Activated B cell treated with CpG ODN at 0.5 μM for 24 hours (primary cell): Measurements from ENCODE around the gene HDAC3. TPM values are rescaled to one million over a fixed set of nuclear protein-coding genes. Genes with fewer than 3 reads are reported as not detected.

Experiments
- ATAC-seq: fragments of 200-7000 bp; cut with Tn5 transposase; one replicate; pipeline ENCODE4 v1.10.0; 2021; ENCODE audit warnings: low read depth, mild to moderate bottlenecking, moderate library complexity
- CTCF ChIA-PET: fragments of 350-600 bp; sonication (Branson Sonifier 250); formaldehyde crosslinking; loops from one replicate; lab custom pipeline; 2021; ENCODE audit warnings: antibody characterized with exemption; lab: Charles Lee
- POLR2A ChIA-PET: fragments of 350-600 bp; sonication (Branson Sonifier 250); formaldehyde crosslinking; loops from one replicate; lab custom pipeline; 2021; ENCODE audit warnings: antibody characterized with exemption; lab: Charles Lee
- DNase-seq: peaks from one replicate; pipeline ENCODE4 v3.0.0; 2022
- H3K27ac Mint-ChIP-seq: one replicate; pipeline ENCODE4 v1.8.0; 2020; ENCODE audit warnings: mixed read lengths
- H3K27me3 Mint-ChIP-seq: one replicate; pipeline ENCODE4 v1.8.0; 2021; ENCODE audit warnings: mixed read lengths
- H3K36me3 Mint-ChIP-seq: one replicate; pipeline ENCODE4 v1.8.0; 2021; ENCODE audit warnings: low read depth, mixed read lengths
- H3K4me1 Mint-ChIP-seq: one replicate; pipeline ENCODE4 v1.8.0; 2021; ENCODE audit warnings: mixed read lengths
- H3K4me3 Mint-ChIP-seq: one replicate; pipeline ENCODE4 v1.8.0; 2020; ENCODE audit warnings: mild to moderate bottlenecking, mixed read lengths
- H3K9me3 Mint-ChIP-seq: one replicate; pipeline ENCODE4 v1.8.0; 2020; ENCODE audit warnings: mixed read lengths
- intact Hi-C: fragments of 100-400 bp; cut with micrococcal nuclease; formaldehyde crosslinking; loops from one replicate; pipeline ENCODE4 v1.15.1; 2024
- total RNA-seq: library from RNA; stranded (reverse); gene quantifications from 2 replicates; pipeline ENCODE4 v1.2.3, GENCODE V29; 2022
- TF ChIP-seq, protein P1 (sequence below): fragments of 200-600 bp; IDR thresholded peaks from one replicate; pipeline ENCODE4 v1.8.0; 2022; ENCODE audit warnings: antibody characterized with exemption, mild to moderate bottlenecking

The HDAC3 gene
- total RNA-seq, 1 donor from 2014 or later: 102 TPM

DNA sequence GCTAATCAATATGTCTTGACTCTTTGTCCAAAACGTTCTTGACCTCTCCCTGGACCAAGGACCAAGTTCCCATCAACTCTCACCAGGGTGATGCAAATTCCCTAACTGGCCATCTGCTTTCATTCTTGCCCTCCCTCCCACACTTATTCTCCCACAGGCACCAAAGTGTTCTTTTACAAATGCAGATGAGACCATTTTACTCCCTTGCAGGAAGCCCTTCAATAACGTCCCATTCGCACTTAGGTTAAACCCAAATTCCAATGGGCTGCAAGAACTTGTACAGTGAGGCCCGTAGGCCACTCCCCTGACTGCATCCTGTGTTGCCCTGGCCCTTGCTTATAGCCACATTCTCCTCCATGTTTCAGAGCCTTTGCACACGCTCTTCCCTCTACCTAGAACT is 38.1 kb upstream of the HDAC3 start:
- intact Hi-C loops: no loop called here

DNA sequence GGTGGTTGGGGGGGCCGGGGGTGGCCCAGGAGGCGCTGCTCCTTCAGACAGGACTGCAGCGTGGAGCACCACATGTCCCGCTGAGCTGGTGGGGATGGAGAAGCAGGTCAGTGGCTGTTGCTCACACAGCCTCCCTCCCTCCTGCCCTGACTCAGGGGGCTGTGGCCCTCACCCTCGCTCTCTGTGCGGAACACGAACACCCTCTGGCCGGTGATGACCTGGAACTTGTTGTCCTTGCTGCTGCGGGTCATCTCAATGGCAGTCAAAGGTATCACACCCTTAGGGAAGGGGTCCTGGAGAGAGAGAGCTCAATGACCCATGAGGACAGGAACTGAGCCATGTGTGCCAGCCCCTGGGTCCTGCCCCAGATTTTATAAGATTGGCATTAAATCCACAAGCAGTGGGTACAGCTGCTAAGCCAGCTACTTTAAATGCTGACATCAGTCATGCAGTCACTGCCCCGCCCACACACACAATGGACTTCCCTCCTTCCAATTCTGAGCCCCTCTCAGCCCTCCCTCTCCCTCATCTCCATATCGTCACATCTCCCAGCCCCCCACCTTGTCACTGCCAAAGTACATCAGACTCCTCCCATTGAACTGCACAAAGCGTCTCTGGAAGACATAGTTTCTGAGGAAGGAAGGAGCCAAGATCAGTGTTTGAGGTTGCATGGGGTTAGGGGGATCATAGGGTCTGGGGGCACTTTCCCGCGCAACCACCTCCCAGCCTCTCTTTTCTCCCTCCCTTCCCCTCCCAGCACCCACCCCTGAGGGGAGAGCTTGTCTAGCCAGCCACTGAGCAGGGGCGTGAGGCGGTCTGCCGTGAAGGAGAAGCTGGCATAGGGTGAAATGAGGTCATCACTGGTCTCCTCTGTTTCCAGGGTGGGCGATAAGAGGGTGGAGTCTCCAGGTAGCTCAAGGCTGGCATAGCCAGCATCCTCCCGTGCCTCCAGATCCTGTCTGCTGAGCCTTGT is 36.5 kb upstream of the HDAC3 start:
- TF ChIP-seq, protein P1, sequence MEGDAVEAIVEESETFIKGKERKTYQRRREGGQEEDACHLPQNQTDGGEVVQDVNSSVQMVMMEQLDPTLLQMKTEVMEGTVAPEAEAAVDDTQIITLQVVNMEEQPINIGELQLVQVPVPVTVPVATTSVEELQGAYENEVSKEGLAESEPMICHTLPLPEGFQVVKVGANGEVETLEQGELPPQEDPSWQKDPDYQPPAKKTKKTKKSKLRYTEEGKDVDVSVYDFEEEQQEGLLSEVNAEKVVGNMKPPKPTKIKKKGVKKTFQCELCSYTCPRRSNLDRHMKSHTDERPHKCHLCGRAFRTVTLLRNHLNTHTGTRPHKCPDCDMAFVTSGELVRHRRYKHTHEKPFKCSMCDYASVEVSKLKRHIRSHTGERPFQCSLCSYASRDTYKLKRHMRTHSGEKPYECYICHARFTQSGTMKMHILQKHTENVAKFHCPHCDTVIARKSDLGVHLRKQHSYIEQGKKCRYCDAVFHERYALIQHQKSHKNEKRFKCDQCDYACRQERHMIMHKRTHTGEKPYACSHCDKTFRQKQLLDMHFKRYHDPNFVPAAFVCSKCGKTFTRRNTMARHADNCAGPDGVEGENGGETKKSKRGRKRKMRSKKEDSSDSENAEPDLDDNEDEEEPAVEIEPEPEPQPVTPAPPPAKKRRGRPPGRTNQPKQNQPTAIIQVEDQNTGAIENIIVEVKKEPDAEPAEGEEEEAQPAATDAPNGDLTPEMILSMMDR: no peak
- ATAC-seq: no peak
- H3K27me3 Mint-ChIP-seq: peaks cover 4% of the 10 kb centered on the region

More for the DNA sequence above, 38.1 kb upstream of the HDAC3 start:
- Mint-ChIP-seq H3K4me3 (no peak overlapping the region), H3K27ac (no peak overlapping the region), H3K36me3 (no peaks in the 10 kb centered on the region), H3K27me3 (peaks cover 3% of the 10 kb centered on the region), H3K4me1 (no peaks in the 10 kb centered on the region), H3K9me3 (no peaks in the 10 kb centered on the region)
- ChIA-PET CTCF (no interaction called here), POLR2A (no interaction called here)
- TF ChIP-seq, protein P1: no peak
- DNase-seq (no peak), ATAC-seq (no peak)

DNA sequence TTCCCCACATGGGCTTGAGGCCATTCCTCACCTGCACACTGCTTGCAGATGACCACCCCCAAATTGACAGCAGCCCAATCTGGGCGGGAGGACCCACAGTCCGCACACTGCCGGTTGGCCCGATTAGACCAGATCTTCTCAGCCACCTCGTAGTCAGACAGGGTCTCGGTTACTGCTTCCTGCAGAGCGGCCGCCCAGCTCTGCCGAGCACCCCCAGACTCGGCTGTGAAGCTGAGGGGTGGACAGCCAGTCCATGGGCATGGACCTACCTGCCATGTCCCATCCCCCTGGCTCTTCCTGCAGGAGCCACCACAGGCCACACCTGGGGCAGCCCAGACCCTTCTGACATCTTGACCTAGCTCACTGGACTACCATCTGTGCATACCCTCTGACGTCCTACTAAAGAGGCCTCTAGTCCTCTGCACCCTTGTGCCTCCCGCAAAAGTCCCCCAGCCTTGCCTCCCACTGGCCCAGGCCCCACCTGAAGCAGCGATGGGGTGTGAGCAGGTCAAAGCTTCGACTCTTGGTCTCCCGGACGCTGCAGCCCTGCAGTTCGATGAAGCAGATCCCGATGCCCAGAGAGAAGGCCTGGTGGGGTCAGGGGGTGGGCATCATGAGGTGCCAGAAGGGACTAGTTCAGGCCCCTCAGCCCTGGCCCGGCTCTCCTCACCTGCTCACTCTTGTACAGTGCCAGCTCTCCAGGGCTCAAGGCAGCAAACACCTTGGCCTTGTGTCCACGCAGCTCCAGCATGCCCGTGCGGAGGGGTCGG is 35.6 kb upstream of the HDAC3 start:
- intact Hi-C loops: no loop called here

More for the DNA sequence above, 36.5 kb upstream of the HDAC3 start:
- ChIA-PET CTCF (no interaction called here), POLR2A (no interaction called here)
- H3K27ac Mint-ChIP-seq: no peak overlapping the region
- H3K9me3 Mint-ChIP-seq: no peaks in the 10 kb centered on the region
- H3K36me3 Mint-ChIP-seq: no peaks in the 10 kb centered on the region
- no peaks in the 10 kb centered on the region for H3K4me1 Mint-ChIP-seq
- no peak overlapping the region for H3K4me3 Mint-ChIP-seq
- DNase-seq: no peak
- intact Hi-C loops: no loop called here

DNA sequence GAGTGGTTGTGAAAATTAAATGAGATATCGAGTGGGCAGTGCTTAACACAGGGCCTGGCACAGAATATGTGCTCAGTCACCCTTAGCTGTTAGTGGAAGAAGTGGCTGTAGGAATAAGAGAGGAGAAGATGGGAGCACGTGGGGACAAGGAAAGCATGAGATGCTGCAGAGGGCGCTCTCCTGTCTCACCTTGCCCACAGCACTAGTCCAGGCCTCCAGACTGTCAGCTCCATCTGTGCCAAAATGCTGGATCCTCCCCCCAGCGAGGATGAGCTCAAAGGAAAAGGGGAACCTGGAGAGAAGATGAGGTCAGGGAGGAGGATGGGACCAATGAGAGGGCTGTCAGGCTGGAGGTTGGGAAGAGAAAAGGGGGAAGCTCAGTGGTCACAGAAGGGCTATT is 32.9 kb upstream of the HDAC3 start:
- ATAC-seq (no peak), DNase-seq (no peak)
- intact Hi-C loops: no loop called here
- ChIA-PET POLR2A (interaction anchor here (0.6 kb wide), 1 partner anchor 14 kb away, joined by 3 read pairs; no protein-coding TSS in a partner anchor), CTCF (interaction anchor here (0.8 to 1.7 kb wide), 5 partner anchors 22 to 473 kb away, joined by 3 to 7 read pairs (median 3); no protein-coding TSS in a partner anchor)
- Mint-ChIP-seq H3K9me3 (no peaks in the 10 kb centered on the region), H3K36me3 (no peaks in the 10 kb centered on the region), H3K4me1 (peaks cover 4% of the 10 kb centered on the region), H3K27me3 (peaks cover 4% of the 10 kb centered on the region), H3K27ac (no peak overlapping the region), H3K4me3 (no peak overlapping the region)
- TF ChIP-seq, protein P1: no peak

More for the DNA sequence above, 35.6 kb upstream of the HDAC3 start:
- POLR2A ChIA-PET: no interaction called here
- H3K27ac Mint-ChIP-seq: no peak overlapping the region
- no peaks in the 10 kb centered on the region for H3K9me3 Mint-ChIP-seq
- ATAC-seq (no peak), DNase-seq (no peak)
- H3K36me3 Mint-ChIP-seq: no peaks in the 10 kb centered on the region
- H3K4me1 Mint-ChIP-seq: no peaks in the 10 kb centered on the region
- TF ChIP-seq, protein P1: no peak
- CTCF ChIA-PET: no interaction called here
- H3K4me3 Mint-ChIP-seq: no peak overlapping the region
- H3K27me3 Mint-ChIP-seq: peaks cover 4% of the 10 kb centered on the region
